IPS-15b (cell line): ENCODE measurements around the gene C11orf52.

ENCODE experiments used
- H3K27me3 ChIP-seq: one replicate; pipeline ENCODE4 v1.6.1; 2013; ENCODE audit warnings: low read length; ENCODE audit not compliant: control insufficient read depth, insufficient read depth
- H3K36me3 ChIP-seq: one replicate; pipeline ENCODE4 v1.6.1; 2013; ENCODE audit warnings: low read length; ENCODE audit not compliant: control insufficient read depth, insufficient read depth
- H3K4me1 ChIP-seq: one replicate; pipeline ENCODE4 v1.6.1; 2013; ENCODE audit warnings: mild to moderate bottlenecking, low read length; ENCODE audit not compliant: control insufficient read depth, insufficient read depth
- H3K4me3 ChIP-seq: one replicate; pipeline ENCODE4 v1.5.1; 2013; ENCODE audit warnings: low read depth, low read length
- H3K9ac ChIP-seq: one replicate; pipeline ENCODE4 v1.6.1; 2013; ENCODE audit warnings: low read depth, mild to moderate bottlenecking, low read length
- H3K9me3 ChIP-seq: one replicate; pipeline ENCODE4 v1.6.1; 2013; ENCODE audit warnings: mild to moderate bottlenecking, low read length; ENCODE audit not compliant: control insufficient read depth, insufficient read depth

Gene C11orf52

GRCh38 chr11:111945198-111945597 is 26.5 kb downstream of the C11orf52 start:
- H3K4me1 ChIP-seq = no peaks in the 10 kb centered on the region
- H3K36me3 ChIP-seq = no peaks in the 10 kb centered on the region
- no peak overlapping the region for H3K4me3 ChIP-seq
- no peaks in the 10 kb centered on the region for H3K27me3 ChIP-seq
- H3K9ac ChIP-seq = no peak overlapping the region
- no peaks in the 10 kb centered on the region for H3K9me3 ChIP-seq

DNA sequence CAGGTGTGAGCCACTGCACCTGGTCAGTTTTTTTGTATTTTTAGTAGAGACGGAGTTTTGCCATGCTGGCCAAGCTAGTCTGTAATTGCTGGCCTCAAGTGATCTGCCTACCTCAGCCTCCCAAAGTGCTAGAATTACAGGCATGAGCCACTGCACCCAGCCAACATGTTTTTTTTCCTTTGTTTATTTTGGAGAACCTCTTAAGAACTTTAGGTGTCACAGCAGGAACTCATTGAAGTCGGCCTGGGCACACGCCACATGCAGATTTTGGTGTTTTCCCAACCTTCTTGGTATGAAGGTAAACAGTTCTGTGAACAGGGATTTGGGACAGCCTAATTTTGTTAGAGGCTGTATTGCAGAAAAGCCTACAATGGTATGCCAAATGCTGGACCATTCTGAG is 27.8 kb downstream of the C11orf52 start:
- H3K4me1 ChIP-seq = no peaks in the 10 kb centered on the region
- H3K27me3 ChIP-seq = no peaks in the 10 kb centered on the region
- no peak overlapping the region for H3K9ac ChIP-seq
- H3K36me3 ChIP-seq = no peaks in the 10 kb centered on the region
- H3K4me3 ChIP-seq = no peak overlapping the region
- no peaks in the 10 kb centered on the region for H3K9me3 ChIP-seq

- H3K4me3 ChIP-seq = no peak overlapping the region
- H3K4me1 ChIP-seq = no peaks in the 10 kb centered on the region
- no peaks in the 10 kb centered on the region for H3K9me3 ChIP-seq
- H3K36me3 ChIP-seq = no peaks in the 10 kb centered on the region
- no peak overlapping the region for H3K9ac ChIP-seq
- no peaks in the 10 kb centered on the region for H3K27me3 ChIP-seq
Observed at GRCh38 chr11:111947143-111947542, 28.4 kb downstream of the C11orf52 start.

DNA sequence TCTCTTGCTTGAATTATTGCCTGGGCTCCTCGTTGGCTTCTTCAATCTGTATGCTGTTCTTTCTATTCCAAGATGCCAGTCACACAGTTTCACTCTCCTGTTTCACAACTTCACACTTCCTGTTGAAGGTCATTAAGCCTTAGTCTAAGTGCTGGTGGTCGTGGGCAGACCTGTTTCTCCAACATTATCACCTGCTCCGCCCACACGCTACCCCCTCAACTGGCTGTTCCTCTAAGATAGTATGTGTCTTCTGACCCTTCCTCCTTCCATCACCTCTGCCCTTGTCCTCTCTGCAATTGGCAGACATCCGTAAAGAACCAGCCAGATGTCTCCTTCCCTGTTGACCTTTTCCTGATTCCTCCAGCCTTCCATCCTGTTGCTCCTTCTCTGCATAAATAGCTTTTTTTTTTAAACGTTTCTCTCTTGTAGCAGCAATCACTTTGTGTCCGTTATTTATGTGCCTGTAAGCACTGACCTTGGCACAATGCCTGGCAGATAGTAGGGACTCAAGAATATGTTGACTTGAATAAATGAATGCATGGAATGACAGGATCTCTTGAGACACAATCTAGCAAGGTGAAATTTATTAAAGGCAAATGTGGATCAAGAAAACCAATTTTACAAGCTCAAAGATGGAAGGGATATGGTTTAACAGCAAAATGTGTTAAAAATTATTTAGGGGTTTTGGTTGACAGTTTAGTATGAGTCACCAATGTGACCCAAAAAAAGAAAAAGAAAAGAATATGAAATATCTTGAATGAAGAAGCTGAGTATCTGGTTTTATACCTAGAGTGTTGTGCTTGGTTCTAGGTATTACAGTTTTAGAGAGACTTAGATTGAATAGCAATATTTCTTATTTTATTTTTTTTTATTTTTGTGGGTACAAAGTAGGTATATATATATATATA is 31.1 kb downstream of the C11orf52 start:
- Histone ChIP-seq H3K9ac (no peak overlapping the region), H3K4me1 (no peaks in the 10 kb centered on the region), H3K27me3 (no peaks in the 10 kb centered on the region), H3K9me3 (no peaks in the 10 kb centered on the region), H3K4me3 (no peak overlapping the region), H3K36me3 (no peaks in the 10 kb centered on the region)

GRCh38 chr11:111951565-111951964 is 32.9 kb downstream of the C11orf52 start:
- no peaks in the 10 kb centered on the region for H3K9me3 ChIP-seq
- no peak overlapping the region for H3K9ac ChIP-seq
- H3K27me3 ChIP-seq = no peaks in the 10 kb centered on the region
- no peaks in the 10 kb centered on the region for H3K36me3 ChIP-seq
- no peak overlapping the region for H3K4me3 ChIP-seq
- no peaks in the 10 kb centered on the region for H3K4me1 ChIP-seq

DNA sequence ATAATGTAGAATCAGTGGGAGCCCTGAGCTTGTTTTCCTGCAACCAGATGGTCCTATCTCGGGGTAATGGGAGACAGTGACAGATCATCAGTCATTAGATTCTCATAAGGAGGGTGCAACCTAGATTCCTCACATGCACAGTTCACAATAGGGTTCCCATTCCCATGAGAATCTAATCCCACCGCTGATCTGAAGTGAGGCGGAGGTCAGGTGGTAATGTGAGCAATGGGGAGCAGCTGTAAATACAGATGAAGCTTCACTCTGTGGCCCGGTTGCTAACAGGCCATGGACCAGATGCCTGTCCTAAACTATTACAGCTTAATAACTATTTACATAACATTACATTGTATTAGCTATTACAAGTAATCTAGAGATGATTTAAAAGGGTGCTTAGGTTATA is 35.4 kb downstream of the C11orf52 start:
- no peak overlapping the region for H3K9ac ChIP-seq
- H3K27me3 ChIP-seq = no peaks in the 10 kb centered on the region
- no peaks in the 10 kb centered on the region for H3K9me3 ChIP-seq
- H3K36me3 ChIP-seq = no peaks in the 10 kb centered on the region
- no peak overlapping the region for H3K4me3 ChIP-seq
- no peaks in the 10 kb centered on the region for H3K4me1 ChIP-seq

GRCh38 chr11:111957663-111958444 is 39.1 kb downstream of the C11orf52 start:
- Histone ChIP-seq H3K36me3 (no peaks in the 10 kb centered on the region), H3K9me3 (no peaks in the 10 kb centered on the region), H3K9ac (no peak overlapping the region), H3K4me1 (peaks cover 11% of the 10 kb centered on the region), H3K4me3 (no peak overlapping the region), H3K27me3 (no peaks in the 10 kb centered on the region)

DNA sequence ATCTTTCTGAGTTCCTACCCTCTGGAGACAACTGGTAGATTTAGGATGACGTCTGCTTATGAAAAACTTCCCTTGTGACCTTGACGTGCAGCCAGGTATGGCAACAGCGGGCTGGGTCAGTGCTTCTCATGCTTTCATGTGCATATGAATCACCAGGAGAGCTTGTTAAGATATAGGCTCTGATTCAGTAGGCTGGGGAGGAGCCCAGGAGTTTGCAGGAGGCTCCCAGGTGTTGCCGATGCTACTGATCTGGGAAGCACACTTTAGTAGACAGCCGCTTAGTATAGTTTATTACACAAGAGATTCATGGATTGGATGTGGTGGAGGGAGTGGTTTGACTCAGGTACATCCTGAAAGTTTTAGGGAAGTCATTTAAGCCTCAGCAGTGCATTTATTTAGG is 42.2 kb downstream of the C11orf52 start:
- no peaks in the 10 kb centered on the region for H3K9me3 ChIP-seq
- no peaks in the 10 kb centered on the region for H3K27me3 ChIP-seq
- H3K9ac ChIP-seq = no peak overlapping the region
- no peak overlapping the region for H3K4me3 ChIP-seq
- H3K4me1 ChIP-seq = peaks cover 17% of the 10 kb centered on the region
- H3K36me3 ChIP-seq = no peaks in the 10 kb centered on the region

- H3K9ac ChIP-seq = no peak overlapping the region
- no peak overlapping the region for H3K4me3 ChIP-seq
- peaks cover 17% of the 10 kb centered on the region for H3K4me1 ChIP-seq
- no peaks in the 10 kb centered on the region for H3K9me3 ChIP-seq
- no peaks in the 10 kb centered on the region for H3K27me3 ChIP-seq
- H3K36me3 ChIP-seq = no peaks in the 10 kb centered on the region
Observed at GRCh38 chr11:111961389-111962300, 42.9 kb downstream of the C11orf52 start.

DNA sequence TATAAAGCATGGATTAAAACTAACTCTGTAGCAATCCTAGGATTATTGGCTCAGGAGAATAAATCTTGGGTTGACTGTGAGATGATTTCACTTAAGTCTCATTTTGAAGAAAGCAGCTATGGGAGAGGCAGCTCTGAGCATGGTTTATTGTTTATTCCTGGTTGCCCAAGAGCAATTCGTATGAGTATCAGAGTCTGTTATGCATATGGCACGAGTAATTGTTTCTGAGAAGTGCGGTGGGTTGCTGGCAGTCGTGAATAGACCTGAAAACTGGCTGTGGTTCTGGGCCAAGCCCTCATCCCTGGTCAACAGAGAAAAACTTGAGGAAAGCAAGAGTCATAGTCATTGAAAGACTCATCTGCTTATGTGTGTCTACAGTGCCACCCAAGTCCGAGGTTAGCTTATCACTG is 45.2 kb downstream of the C11orf52 start:
- Histone ChIP-seq H3K4me3 (no peak overlapping the region), H3K27me3 (no peaks in the 10 kb centered on the region), H3K9ac (no peak overlapping the region), H3K4me1 (peaks cover 17% of the 10 kb centered on the region), H3K36me3 (no peaks in the 10 kb centered on the region), H3K9me3 (no peaks in the 10 kb centered on the region)

DNA sequence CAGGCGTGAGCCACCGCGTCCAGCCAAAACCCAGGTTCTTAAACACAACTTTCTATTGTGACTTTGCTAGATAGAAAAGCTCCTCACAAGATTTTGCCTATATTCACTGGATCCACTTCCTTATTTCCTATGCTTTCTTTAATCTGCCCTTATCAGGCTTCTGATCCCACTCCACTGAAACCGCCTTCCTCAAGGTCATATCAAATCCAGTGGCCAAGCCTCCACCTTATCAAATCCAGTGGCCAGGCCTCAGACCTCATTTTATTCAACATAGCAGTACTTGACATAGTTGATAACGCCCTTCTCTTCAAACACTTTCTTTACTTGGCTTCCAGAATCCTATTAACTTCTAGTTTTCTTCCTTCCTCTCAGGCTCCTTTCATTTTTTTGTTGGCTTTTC is 48.0 kb downstream of the C11orf52 start:
- H3K9me3 ChIP-seq = no peaks in the 10 kb centered on the region
- H3K4me3 ChIP-seq = no peak overlapping the region
- no peaks in the 10 kb centered on the region for H3K27me3 ChIP-seq
- H3K4me1 ChIP-seq = peaks cover 9% of the 10 kb centered on the region
- no peak overlapping the region for H3K9ac ChIP-seq
- H3K36me3 ChIP-seq = no peaks in the 10 kb centered on the region
